Thoracic aorta (tissue), 2 donors: Measurements from ENCODE around the gene NCOA7. TPM values are rescaled to one million over a fixed set of nuclear protein-coding genes. Genes with fewer than 3 reads are reported as not detected.

Experiments used
- ATAC-seq: fragments of 150-250 bp; one replicate; pipeline ENCODE4 v1.8.0; 2017; ENCODE audit warnings: low read depth; ENCODE audit not compliant: insufficient number of reproducible peaks, low FRiP score
- DNase-seq: peaks from one replicate; pipeline ENCODE4 v3.0.0-alpha.2; 2020; ENCODE audit warnings: low spot score
- H3K27ac ChIP-seq, 2 donors: fragments of 200-600 bp; sonication (generic); 1 replicate in 1 of 2; 2 replicates in 1 of 2; pipeline ENCODE4 v1.5.1; 2016; ENCODE audit warnings: mild to moderate bottlenecking in 2 of 2, moderate library complexity in 2 of 2
- H3K27me3 ChIP-seq: fragments of 200-600 bp; sonication (generic); replicated peaks from 2 replicates; pipeline ENCODE4 v1.6.0; 2016; ENCODE audit warnings: mild to moderate bottlenecking; ENCODE audit not compliant: insufficient read depth
- H3K36me3 ChIP-seq: fragments of 200-600 bp; sonication (generic); one replicate; pipeline ENCODE4 v1.5.1; 2016
- H3K4me1 ChIP-seq, 2 donors: fragments of 200-600 bp; sonication (generic); 1 replicate in 1 of 2; 2 replicates in 1 of 2; pipeline versions ENCODE4 v1.5.1 to v1.6.0; 2016; ENCODE audit warnings: low read depth in 2 of 2, mild to moderate bottlenecking in 1 of 2; ENCODE audit not compliant: control insufficient read depth in 1 of 2
- H3K4me3 ChIP-seq: fragments of 200-600 bp; sonication (generic); 2 replicates; pipeline ENCODE4 v1.5.1; 2016; ENCODE audit warnings: mild to moderate bottlenecking
- H3K9me3 ChIP-seq: fragments of 200-600 bp; sonication (generic); 2 replicates; pipeline ENCODE4 v1.5.1; 2016
- CTCF ChIP-seq: fragments of 200-600 bp; sonication (generic); IDR thresholded peaks from one replicate; pipeline ENCODE4 v1.5.1; 2019; ENCODE audit warnings: antibody characterized with exemption
- total RNA-seq, 2 donors: library from RNA; depleted of rRNA; stranded (reverse); fragments of >200 nt; gene quantifications; one replicate each; pipeline versions ENCODE4 v1.1.0 to v1.2.3, GENCODE V29; 2016

NCOA7 gene
- total RNA-seq, 2 donors from 2014 or later = 29.6 to 87.1 TPM

- no peaks in the 10 kb centered on the region for H3K27me3 ChIP-seq
- H3K4me1 ChIP-seq = peaks cover 10 to 13% of the 10 kb centered on the region in 2 donors
- DNase-seq (no peak), ATAC-seq (no peak)
- no peak overlapping the region for H3K4me3 ChIP-seq
- H3K27ac ChIP-seq = no peak overlapping the region
- H3K36me3 ChIP-seq = no peaks in the 10 kb centered on the region
- H3K9me3 ChIP-seq = no peaks in the 10 kb centered on the region
- TF ChIP-seq CTCF = no peak
Observed at GRCh38 chr6:125939791-125940190, 149.0 kb downstream of the NCOA7 start.

- Histone ChIP-seq H3K4me1 (peaks cover 16 to 19% of the 10 kb centered on the region in 2 donors), H3K9me3 (no peaks in the 10 kb centered on the region), H3K27me3 (no peaks in the 10 kb centered on the region), H3K27ac (no peak overlapping the region), H3K4me3 (no peak overlapping the region), H3K36me3 (no peaks in the 10 kb centered on the region)
- DNase-seq = no peak
- ATAC-seq = no peak
- no peak for TF ChIP-seq CTCF
Observed at GRCh38 chr6:125940247-125941041, 149.7 kb downstream of the NCOA7 start.

- no peak for ATAC-seq
- peaks cover 23 to 35% of the 10 kb centered on the region in 2 donors for H3K4me1 ChIP-seq
- no peak overlapping the region for H3K27ac ChIP-seq
- no peak for TF ChIP-seq CTCF
- no peaks in the 10 kb centered on the region for H3K9me3 ChIP-seq
- H3K27me3 ChIP-seq = no peaks in the 10 kb centered on the region
- no peak overlapping the region for H3K4me3 ChIP-seq
- DNase-seq = no peak
- no peaks in the 10 kb centered on the region for H3K36me3 ChIP-seq
Observed at GRCh38 chr6:125942672-125943527, 152.1 kb downstream of the NCOA7 start.

GRCh38 chr6:125943528-125944433 is 153.0 kb downstream of the NCOA7 start:
- Histone ChIP-seq H3K4me3 (peak overlapping the region; percentile 17), H3K27ac (peak overlapping the region; percentile 19 to 66), H3K4me1 (peaks cover 23 to 35% of the 10 kb centered on the region in 2 donors), H3K9me3 (no peaks in the 10 kb centered on the region), H3K27me3 (no peaks in the 10 kb centered on the region), H3K36me3 (no peaks in the 10 kb centered on the region)
- no peak for TF ChIP-seq CTCF
- ATAC-seq = no peak
- DNase-seq = no peak
